Stimulated activated CD8-positive, alpha-beta memory T cell treated with anti-CD3 and anti-CD28 coated beads, Interleukin-7, amount 100 ng/mL, for 48 hours (primary cell): ENCODE measurements around the gene B4GALT1.

Experiments used
- DNase-seq, 2 donors: peaks; one replicate each; pipeline ENCODE4 v3.0.0-alpha.2; 2020; ENCODE audit warnings: low read depth in 1 of 2; ENCODE audit errors: extremely low read depth in 1 of 2

B4GALT1 gene

GRCh38 chr9:33167084-33167971 is at the start of gene B4GALT1:
Gene B4GALT1 (minus strand): TSS chr9:33167336. CDS start chr9:33167169, 167 bp downstream.
- DNase-seq, result peak; percentile 93 to 97

- no peak for DNase-seq
Observed at GRCh38 chr9:33211695-33212393, 44.7 kb upstream of the B4GALT1 start.

- no peak for DNase-seq
Observed at GRCh38 chr9:33210006-33210715, 43.0 kb upstream of the B4GALT1 start.

GRCh38 chr9:33209394-33209793 is 42.3 kb upstream of the B4GALT1 start:
- no peak for DNase-seq

- DNase-seq, result peak in 1 of 2 donors; percentile 25
Observed at GRCh38 chr9:33202552-33203201, 35.5 kb upstream of the B4GALT1 start.

- no peak for DNase-seq
Observed at GRCh38 chr9:33202018-33202417, 34.9 kb upstream of the B4GALT1 start.

- DNase-seq, result no peak
Observed at GRCh38 chr9:33198165-33198564, 31.0 kb upstream of the B4GALT1 start.

- no peak for DNase-seq
Observed at GRCh38 chr9:33197279-33198152, 30.4 kb upstream of the B4GALT1 start.

- no peak for DNase-seq
Observed at GRCh38 chr9:33196736-33197135, 29.6 kb upstream of the B4GALT1 start.

GRCh38 chr9:33193818-33194217 is 26.7 kb upstream of the B4GALT1 start:
- no peak for DNase-seq

GRCh38 chr9:33192493-33193255 is 25.5 kb upstream of the B4GALT1 start:
- DNase-seq, result no peak

- DNase-seq, result no peak
Observed at GRCh38 chr9:33190021-33190705, 23.0 kb upstream of the B4GALT1 start.

GRCh38 chr9:33189331-33189791 is 22.2 kb upstream of the B4GALT1 start:
- no peak for DNase-seq

GRCh38 chr9:33188711-33189110 is 21.6 kb upstream of the B4GALT1 start:
- DNase-seq, result no peak

- no peak for DNase-seq
Observed at GRCh38 chr9:33187519-33188218, 20.5 kb upstream of the B4GALT1 start.

- DNase-seq, result no peak
Observed at GRCh38 chr9:33186457-33187168, 19.5 kb upstream of the B4GALT1 start.

- DNase-seq, result no peak
Observed at GRCh38 chr9:33185858-33186257, 18.7 kb upstream of the B4GALT1 start.
